ENCODE data around the gene DCUN1D5.

DCUN1D5 gene

GRCh38 chr11:103024086-103024485 lies 67.9 kb downstream of the DCUN1D5 start:
- DNase-seq (ENCODE audit: low spot score) = no peak
- TF ChIP-seq CTCF (IDR thresholded peaks at IDR 0.05; ENCODE audit: extremely low read depth, missing control alignments) = no peak

- no peak for TF ChIP-seq CTCF (IDR thresholded peaks at IDR 0.05; ENCODE audit: extremely low read depth, missing control alignments)
- DNase-seq (ENCODE audit: low spot score) = no peak
Observed at GRCh38 chr11:103016031-103016430, 75.9 kb downstream of the DCUN1D5 start.

DNA sequence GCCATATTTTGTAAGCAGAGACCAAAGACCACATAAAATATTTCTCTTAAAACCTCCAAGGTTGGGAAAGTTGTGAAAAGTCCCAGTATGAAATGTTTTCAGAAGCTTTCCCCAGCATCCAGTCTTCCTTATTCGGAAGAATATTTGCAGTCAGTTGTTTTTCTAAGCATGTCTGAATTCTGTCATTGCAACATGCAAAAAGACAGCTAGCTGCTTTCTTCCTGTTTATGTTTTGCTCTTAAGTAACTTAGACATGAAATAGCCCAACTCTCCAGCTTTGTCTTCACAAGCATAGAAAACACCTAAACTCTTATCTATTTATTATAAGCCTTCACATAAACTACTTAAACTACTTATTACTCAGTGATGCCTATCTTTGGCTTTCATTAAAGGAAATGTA lies 78.5 kb downstream of the DCUN1D5 start:
- TF ChIP-seq CTCF (IDR thresholded peaks at IDR 0.05; ENCODE audit: extremely low read depth, missing control alignments) = no peak
- no peak for DNase-seq (ENCODE audit: low spot score)

Measured in GM20000 (cell line).